Osteoblast (primary cell): ENCODE measurements around the gene UQCR11. TPM values are rescaled to one million over a fixed set of nuclear protein-coding genes. Genes with fewer than 3 reads are reported as not detected.

Experiments used
- DNase-seq: peaks from one replicate; pipeline ENCODE4 v3.0.0; 2011; ENCODE audit warnings: low spot score, mixed read lengths; ENCODE audit not compliant: insufficient read length; ENCODE audit errors: missing footprints
- H2AFZ ChIP-seq: 2 replicates; pipeline ENCODE4 v1.6.0; 2011; ENCODE audit warnings: mild to moderate bottlenecking, low read length
- H3K27ac ChIP-seq: 2 replicates; pipeline ENCODE4 v1.5.1; 2011; ENCODE audit warnings: mild to moderate bottlenecking, low read depth, low read length, moderate library complexity
- H3K27me3 ChIP-seq: 2 replicates; pipeline ENCODE4 v1.6.0; 2012; ENCODE audit warnings: mild to moderate bottlenecking, control low read depth, inconsistent platforms, low read length, moderate library complexity; ENCODE audit not compliant: insufficient read depth
- H3K36me3 ChIP-seq: 2 replicates; pipeline ENCODE4 v1.5.1; 2011; ENCODE audit warnings: mild to moderate bottlenecking, low read length, control low read depth, moderate library complexity; ENCODE audit not compliant: insufficient read depth
- H3K4me1 ChIP-seq: 2 replicates; pipeline ENCODE4 v1.5.1; 2011; ENCODE audit warnings: mild to moderate bottlenecking, low read length, control low read depth, moderate library complexity; ENCODE audit not compliant: insufficient read depth
- H3K4me2 ChIP-seq: 2 replicates; pipeline ENCODE4 v1.6.0; 2011; ENCODE audit warnings: mild to moderate bottlenecking, low read length; ENCODE audit not compliant: insufficient read depth
- H3K4me3 ChIP-seq: fragments of 200-600 bp; sonication (generic); 3 replicates; pipeline ENCODE4 v1.5.1; 2012; ENCODE audit warnings: mild to moderate bottlenecking, low read length, inconsistent platforms; ENCODE audit not compliant: insufficient read depth
- H3K79me2 ChIP-seq: 2 replicates; pipeline ENCODE4 v1.6.0; 2012; ENCODE audit warnings: mild to moderate bottlenecking, low read length, control low read depth, inconsistent platforms; ENCODE audit not compliant: insufficient read depth
- H3K9me3 ChIP-seq: 2 replicates; pipeline ENCODE4 v1.5.1; 2011; ENCODE audit warnings: low read depth, low read length, control low read depth
- H4K20me1 ChIP-seq: 2 replicates; pipeline ENCODE4 v1.6.0; 2012; ENCODE audit warnings: mild to moderate bottlenecking, low read length, control low read depth; ENCODE audit not compliant: insufficient read depth
- CTCF ChIP-seq: IDR thresholded peaks from 2 replicates; pipeline ENCODE4 v1.5.1; 2011; ENCODE audit warnings: mild to moderate bottlenecking, low read depth, low read length, moderate library complexity; ENCODE audit errors: extremely low read depth
- total RNA-seq: library from RNA; depleted of rRNA; stranded (reverse); fragments of >200 nt; gene quantifications from 2 replicates; pipeline ENCODE4 v1.2.3, GENCODE V29; 2012

The UQCR11 gene
- total RNA-seq, 1 donor, result 39.4 TPM

GRCh38 chr19:1570836-1571235, 34.4 kb downstream of the UQCR11 start:
- no peak overlapping the region for H3K4me3 ChIP-seq
- no peak for TF ChIP-seq CTCF

GRCh38 chr19:1569997-1570396, 35.3 kb downstream of the UQCR11 start:
- no peak for TF ChIP-seq CTCF
- no peak overlapping the region for H3K4me2 ChIP-seq
- H3K27me3 ChIP-seq, result peaks cover 6% of the 10 kb centered on the region
- DNase-seq, result no peak
- peaks cover 13% of the 10 kb centered on the region for H3K79me2 ChIP-seq
- no peaks in the 10 kb centered on the region for H3K36me3 ChIP-seq
- no peak overlapping the region for H3K27ac ChIP-seq
- H4K20me1 ChIP-seq, result peaks cover 15% of the 10 kb centered on the region
- no peaks in the 10 kb centered on the region for H3K9me3 ChIP-seq
- no peak overlapping the region for H2AFZ ChIP-seq
- H3K4me1 ChIP-seq, result peaks cover 5% of the 10 kb centered on the region
- no peak overlapping the region for H3K4me3 ChIP-seq

More at GRCh38 chr19:1570836-1571235, 34.4 kb downstream of the UQCR11 start:
- Histone ChIP-seq H3K36me3 (no peaks in the 10 kb centered on the region), H3K79me2 (peaks cover 6% of the 10 kb centered on the region), H3K27me3 (peaks cover 6% of the 10 kb centered on the region), H3K4me1 (peaks cover 4% of the 10 kb centered on the region), H2AFZ (no peak overlapping the region), H3K4me2 (no peak overlapping the region), H3K27ac (no peak overlapping the region), H4K20me1 (peaks cover 8% of the 10 kb centered on the region), H3K9me3 (no peaks in the 10 kb centered on the region)
- DNase-seq, result no peak

- peaks cover 25% of the 10 kb centered on the region for H4K20me1 ChIP-seq
- H2AFZ ChIP-seq, result peak within 1 kb of the TSS; percentile 51
- no peak for TF ChIP-seq CTCF
- H3K79me2 ChIP-seq, result peaks cover 26% of the 10 kb centered on the region
- H3K4me1 ChIP-seq, result peaks cover 5% of the 10 kb centered on the region
- DNase-seq, result peak; percentile 100
- H3K36me3 ChIP-seq, result no peaks in the 10 kb centered on the region
- peak within 1 kb of the TSS; percentile 82 for H3K4me3 ChIP-seq
- peaks cover 6% of the 10 kb centered on the region for H3K27me3 ChIP-seq
- H3K4me2 ChIP-seq, result peak within 1 kb of the TSS; percentile 55
- no peak within 1 kb of the TSS for H3K27ac ChIP-seq
- no peaks in the 10 kb centered on the region for H3K9me3 ChIP-seq
These were observed 36.8 kb downstream of the UQCR11 start, which contains the start of gene MEX3D for GRCh38 chr19:1568320-1569019. TSS of gene MEX3D (minus strand) at chr19:1568325. CDS start at chr19:1568058, 267 bp downstream.

GRCh38 chr19:1567848-1568227, 37.4 kb downstream of the UQCR11 start:
- H3K79me2 ChIP-seq, result peaks cover 32% of the 10 kb centered on the region
- H3K9me3 ChIP-seq, result no peaks in the 10 kb centered on the region
- TF ChIP-seq CTCF, result no peak
- H2AFZ ChIP-seq, result no peak overlapping the region
- no peaks in the 10 kb centered on the region for H3K36me3 ChIP-seq
- DNase-seq, result no peak
- H3K27ac ChIP-seq, result no peak overlapping the region
- no peak overlapping the region for H3K4me2 ChIP-seq
- H3K27me3 ChIP-seq, result peaks cover 6% of the 10 kb centered on the region
- peaks cover 5% of the 10 kb centered on the region for H3K4me1 ChIP-seq
- no peak overlapping the region for H3K4me3 ChIP-seq
- peaks cover 31% of the 10 kb centered on the region for H4K20me1 ChIP-seq
